Heart left ventricle (tissue), 13 donors: ENCODE results near the gene ADTRP.

Experiments used
- POLR2A ChIP-seq, 2 donors: fragments of 450-650 bp; IDR thresholded peaks; one replicate each; pipeline ENCODE4 v1.6.1; 2017; ENCODE audit warnings: antibody characterized with exemption in 2 of 2, mild to moderate bottlenecking in 2 of 2, moderate library complexity in 2 of 2
- TF ChIP-seq, protein P1 (sequence below), 12 donors: fragments of 200-600 bp; sonication (generic) in 4 of 12; IDR thresholded peaks; one replicate each; pipeline versions ENCODE4 v1.5.0 to v1.8.0; 2018 to 2022; ENCODE audit warnings: antibody characterized with exemption in 12 of 12, mild to moderate bottlenecking in 5 of 12
- donor health status: ischemic (EF 13 %, LVEDD 7.1; RV severe dilation, severe dysfunction).
- donor health status: DM: no; HTN: yes; CAD: no.
- donor health status: DM: no; HTN: no; CAD: no.
- donor health status: ischemic (EF 25% LVEDD 6.9; RV normal size, moderate dysfunction).
- donor health status: ischemic (EF 25% LVEDD 5.7; RV mildly dilated, moderate dysfunction).
- donor health status: ischemic (EF 35%, LVEDD 5.7; RV mildly dilated, moderate dysfunction).
- donor health status: nonischemic (EF 11% LVEDD 7.7; RV severe dilation, severe dysfunction).
- donor health status: DM: yes; HTN: yes; CAD: no.
- donor health status: PGD.
- donor health status: ischemic (EF 29% LVEDD 5.4; RV normal size, mild dysfunction).
- donor health status: nonischemic (EF 23%, LVEDD 6.1; RV moderate dilation, normal function).

GRCh38 chr6:11806561-11807317 is 28.1 kb upstream of the ADTRP start:
- TF ChIP-seq POLR2A (IDR thresholded peaks at IDR 0.05), result no peak
- TF ChIP-seq, protein P1, sequence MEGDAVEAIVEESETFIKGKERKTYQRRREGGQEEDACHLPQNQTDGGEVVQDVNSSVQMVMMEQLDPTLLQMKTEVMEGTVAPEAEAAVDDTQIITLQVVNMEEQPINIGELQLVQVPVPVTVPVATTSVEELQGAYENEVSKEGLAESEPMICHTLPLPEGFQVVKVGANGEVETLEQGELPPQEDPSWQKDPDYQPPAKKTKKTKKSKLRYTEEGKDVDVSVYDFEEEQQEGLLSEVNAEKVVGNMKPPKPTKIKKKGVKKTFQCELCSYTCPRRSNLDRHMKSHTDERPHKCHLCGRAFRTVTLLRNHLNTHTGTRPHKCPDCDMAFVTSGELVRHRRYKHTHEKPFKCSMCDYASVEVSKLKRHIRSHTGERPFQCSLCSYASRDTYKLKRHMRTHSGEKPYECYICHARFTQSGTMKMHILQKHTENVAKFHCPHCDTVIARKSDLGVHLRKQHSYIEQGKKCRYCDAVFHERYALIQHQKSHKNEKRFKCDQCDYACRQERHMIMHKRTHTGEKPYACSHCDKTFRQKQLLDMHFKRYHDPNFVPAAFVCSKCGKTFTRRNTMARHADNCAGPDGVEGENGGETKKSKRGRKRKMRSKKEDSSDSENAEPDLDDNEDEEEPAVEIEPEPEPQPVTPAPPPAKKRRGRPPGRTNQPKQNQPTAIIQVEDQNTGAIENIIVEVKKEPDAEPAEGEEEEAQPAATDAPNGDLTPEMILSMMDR (IDR thresholded peaks at IDR 0.05), result no peak
